GM18873 (cell line): Measurements from ENCODE around the gene PDCD11.
"Not testable (repeated sequence)": the region's sequence is repeated elsewhere in the genome, so short reads cannot be mapped to it uniquely, and the experiment has no call there.

Experiments
- ATAC-seq: cut with Tn5 transposase; IDR thresholded peaks from one replicate; pipeline ENCODE4 v1.9.1; 2021; ENCODE audit warnings: mild to moderate bottlenecking, moderate library complexity, moderate number of reproducible peaks; ENCODE audit not compliant: unreplicated experiment, low FRiP score

The PDCD11 gene

DNA sequence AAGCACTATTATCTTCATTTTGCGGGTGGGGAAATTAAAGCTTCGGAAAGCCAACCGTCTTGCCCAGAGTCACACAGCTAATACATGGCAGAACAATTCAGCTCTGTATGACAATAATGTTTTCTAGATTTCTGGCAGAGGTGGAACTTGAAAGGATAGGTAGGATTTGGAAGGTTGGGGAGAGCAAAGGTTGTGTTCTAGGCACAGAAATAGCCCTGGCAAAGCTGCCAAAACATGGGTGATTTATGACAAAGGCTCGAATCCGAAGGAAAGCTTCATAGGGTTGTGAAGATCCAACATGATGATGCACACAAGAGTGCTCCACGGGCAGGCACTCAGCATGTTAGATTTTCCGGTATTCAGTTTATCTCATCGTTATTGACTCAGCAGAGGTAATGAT is 19.2 kb downstream of the PDCD11 start:
- no peak for ATAC-seq

DNA sequence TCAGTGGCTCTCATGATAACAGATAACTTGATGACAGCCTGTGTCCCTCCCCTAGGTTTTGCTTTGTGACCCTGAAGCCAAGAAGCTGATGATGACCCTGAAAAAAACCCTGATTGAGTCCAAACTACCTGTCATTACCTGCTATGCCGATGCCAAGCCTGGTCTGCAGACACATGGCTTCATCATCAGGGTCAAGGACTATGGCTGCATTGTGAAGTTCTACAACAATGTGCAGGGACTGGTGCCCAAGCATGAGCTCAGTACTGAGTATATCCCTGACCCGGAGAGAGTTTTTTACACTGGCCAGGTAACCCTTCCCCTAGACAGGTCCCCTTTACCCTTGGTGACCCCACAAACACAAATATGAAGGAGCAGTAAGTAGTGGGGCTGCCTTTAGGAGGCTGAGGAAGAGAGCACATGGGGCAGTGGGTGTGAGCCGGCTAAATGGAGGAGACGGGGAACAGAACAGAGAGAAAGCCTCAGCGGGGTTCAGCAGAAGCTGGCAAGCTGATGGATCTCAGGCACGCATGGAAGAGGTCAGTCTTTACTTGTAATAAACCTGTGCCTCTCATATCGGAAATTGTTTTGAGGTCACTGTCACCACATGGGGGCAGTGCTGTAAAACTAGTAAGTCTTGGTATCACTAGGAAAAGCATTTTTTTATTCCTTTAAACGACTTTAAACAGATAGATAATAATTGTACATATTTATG is 20.2 kb downstream of the PDCD11 start:
- ATAC-seq = no peak

DNA sequence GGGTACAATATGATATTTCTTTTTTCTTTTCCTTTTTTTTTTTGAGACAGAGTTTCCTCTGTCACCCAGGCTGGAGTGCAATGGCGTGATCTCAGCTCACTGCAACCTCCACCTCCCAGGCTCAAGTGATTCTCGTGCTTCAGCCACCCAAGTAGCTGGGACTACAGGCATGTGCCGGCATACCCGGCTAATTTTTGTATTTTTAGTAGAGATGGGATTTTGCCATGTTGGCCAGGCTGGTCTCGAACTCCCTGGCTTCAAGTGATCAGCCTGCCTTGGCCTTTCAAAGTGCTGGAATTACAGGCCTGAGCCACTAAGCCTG is 20.7 kb downstream of the PDCD11 start:
- ATAC-seq = not testable (repeated sequence)

DNA sequence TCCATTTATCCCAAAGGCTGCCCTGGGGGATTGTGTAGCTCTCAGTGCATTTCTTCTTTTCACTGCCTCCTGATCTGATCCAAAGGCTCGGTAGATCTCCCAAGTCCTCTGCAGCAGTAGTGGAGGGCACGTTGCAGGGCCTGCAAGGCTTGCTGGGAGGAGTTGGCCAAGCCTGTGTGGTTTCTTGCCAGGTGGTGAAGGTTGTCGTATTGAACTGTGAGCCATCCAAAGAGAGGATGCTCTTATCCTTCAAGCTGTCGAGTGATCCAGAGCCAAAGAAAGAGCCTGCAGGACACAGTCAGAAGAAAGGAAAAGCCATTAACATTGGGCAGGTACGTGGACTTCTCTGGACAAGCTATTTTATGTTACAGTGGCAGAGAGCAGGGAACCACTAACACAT is 21.2 kb downstream of the PDCD11 start:
- ATAC-seq = no peak

DNA sequence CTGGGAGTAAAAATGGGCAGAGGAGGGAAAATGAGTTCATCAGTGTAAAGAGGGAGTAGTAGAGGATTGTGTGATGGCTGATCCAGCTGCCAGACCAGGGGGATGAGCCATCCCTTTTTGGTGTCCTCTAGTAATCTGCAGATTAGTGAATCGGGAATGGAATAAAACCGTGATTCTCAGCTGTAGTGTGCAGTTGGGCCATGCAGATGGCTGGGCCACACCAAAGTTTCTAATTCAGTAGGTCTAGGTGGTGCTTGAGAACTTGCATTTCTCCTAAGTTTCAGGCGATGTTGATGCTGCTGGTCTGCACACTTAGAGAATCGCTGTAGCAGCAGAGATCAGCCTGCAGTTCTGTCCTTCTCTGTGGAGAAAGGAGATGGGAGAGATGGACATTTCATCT is 22.7 kb downstream of the PDCD11 start:
- no peak for ATAC-seq

DNA sequence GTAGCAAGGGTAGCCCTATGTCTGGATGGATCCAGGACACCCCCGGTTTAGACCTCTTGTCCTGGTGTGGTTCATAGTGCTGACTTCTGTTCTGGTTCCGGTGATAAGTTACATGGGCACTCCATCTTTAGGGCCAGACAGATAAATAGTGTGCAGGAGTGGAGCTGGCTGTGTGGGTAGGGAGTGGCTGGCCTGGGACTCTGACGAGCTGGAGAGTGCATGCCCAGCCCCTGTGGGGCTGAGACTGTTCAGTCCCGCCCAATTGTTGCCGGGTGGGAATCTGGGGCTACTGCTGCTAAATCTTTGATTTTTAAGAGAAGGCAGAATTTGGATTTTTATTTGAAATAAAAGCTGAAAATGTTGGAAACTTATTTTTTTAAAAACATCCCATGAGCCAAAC is 27.3 kb downstream of the PDCD11 start:
- ATAC-seq = no peak

DNA sequence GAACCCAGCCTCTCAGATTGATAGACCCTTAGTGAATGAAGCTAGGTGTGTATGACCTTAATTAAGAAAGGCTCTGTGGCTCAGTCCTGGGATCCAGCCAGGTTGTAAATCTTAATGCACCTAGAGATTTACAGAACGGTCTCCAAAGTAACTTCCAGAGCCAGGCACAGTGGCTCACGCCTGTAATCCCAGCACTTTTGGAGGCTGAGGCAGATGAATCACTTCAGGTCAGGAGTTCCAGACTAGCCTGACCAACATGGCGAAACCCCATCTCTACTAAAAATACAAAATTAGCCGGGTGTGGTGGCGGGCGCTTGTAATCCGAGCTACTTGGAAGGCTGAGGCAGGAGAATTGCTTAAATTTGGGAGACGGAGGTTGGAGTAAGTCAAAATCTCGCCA is 31.4 kb downstream of the PDCD11 start:
- no peak for ATAC-seq

DNA sequence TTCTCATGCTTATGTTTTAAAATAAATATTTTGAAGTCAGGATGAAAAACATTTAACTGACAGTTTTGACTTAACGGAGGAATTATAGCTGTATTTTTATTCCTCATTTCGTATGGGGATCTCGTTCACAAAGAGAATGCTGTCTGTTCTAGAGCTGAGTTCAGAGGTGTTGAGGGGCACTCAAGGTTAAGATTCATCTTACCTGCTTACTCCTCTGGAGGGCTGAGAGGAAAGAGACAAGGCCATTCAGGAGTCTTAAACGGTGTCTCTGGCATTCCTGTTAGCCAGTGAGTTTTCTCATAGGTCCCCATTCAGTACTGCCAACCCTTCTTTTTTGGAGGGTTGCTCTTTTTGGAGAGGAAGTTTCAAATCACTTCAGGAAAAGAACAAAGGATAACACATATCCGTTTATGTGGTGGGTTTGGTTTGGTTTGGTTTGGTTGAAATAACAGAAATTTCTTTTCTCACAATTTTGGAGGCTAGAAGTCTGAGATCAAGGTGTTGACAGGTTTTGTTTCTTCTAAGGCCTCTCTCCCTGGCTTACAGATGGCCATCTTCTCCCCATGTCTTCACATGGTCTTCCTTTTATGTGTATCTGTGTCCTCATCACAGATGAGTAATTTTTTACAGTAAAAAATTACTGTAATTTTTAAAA is 32.7 kb downstream of the PDCD11 start:
- ATAC-seq = no peak

DNA sequence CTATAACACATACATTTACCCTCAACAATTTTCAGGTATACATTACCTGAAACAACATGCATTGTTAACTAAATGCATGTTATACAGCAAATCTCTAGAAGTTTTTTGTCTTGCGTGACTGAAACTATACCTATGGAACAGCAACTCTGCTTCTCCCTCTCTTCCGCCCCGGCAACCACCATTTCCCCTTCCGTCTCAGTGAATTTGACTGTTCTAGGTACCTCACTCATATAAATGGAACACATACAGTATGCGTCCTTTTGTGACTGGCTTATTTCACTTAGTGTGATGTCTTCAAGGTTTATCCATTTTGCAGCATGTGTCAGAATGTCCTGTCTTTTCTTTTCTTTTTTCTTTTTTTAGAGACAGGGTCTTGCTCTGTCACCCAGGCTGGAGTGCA is 33.2 kb downstream of the PDCD11 start:
- no peak for ATAC-seq

DNA sequence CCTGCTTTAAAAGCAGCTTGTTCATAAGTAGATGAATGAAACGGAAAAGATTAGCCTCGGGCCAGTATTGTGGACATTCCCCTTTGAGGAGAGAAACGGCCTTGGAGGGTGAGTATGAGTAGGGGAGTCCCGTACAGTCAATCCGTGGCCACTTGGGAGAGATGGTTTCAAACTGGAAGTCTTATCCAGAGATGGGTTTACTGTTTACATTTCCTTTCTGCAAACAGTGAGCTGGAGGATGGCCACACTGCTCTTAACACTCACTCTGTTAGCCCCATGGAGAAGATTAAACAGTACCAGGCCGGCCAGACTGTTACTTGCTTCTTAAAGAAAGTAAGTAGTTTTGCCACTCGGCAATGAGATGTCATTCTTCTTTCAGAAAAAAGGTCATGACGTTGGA is 35.5 kb downstream of the PDCD11 start:
- no peak for ATAC-seq

DNA sequence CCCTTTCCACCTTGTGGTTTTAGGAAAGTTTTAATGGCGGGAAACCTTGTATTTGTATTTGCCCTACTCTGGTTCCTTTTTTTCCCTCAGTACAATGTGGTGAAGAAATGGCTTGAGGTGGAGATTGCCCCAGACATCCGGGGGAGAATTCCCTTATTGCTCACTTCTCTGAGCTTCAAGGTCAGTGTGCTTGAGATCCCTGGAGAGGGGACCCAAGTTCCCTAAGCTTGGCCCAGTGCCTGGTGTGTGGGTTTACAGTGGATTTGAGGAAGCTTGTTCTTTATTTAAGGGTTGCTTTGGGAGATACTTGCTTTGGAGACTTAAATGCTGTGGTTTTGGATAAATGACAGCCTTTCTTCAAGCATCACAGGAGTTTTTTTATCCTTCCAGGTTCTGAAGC is 37.4 kb downstream of the PDCD11 start:
- no peak for ATAC-seq

DNA sequence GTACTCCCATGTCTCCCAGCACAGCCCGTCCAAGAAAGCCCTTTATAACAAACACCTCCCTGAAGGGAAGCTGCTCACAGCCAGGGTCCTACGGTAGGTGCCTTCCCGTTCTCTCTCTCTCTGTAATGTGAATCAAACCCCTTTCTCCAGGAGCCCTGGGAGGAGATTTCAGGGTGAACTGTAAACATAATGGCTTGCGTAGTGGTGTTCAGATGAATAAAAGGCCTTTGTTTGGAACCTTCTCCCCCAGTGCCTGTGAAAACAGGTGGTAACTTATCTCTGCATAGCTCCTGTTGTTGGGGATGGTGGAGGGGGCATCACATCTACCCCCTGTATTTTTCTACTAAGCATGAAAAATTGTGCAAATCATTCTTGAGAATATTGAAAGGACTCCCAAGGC is 43.4 kb downstream of the PDCD11 start:
- no peak for ATAC-seq

DNA sequence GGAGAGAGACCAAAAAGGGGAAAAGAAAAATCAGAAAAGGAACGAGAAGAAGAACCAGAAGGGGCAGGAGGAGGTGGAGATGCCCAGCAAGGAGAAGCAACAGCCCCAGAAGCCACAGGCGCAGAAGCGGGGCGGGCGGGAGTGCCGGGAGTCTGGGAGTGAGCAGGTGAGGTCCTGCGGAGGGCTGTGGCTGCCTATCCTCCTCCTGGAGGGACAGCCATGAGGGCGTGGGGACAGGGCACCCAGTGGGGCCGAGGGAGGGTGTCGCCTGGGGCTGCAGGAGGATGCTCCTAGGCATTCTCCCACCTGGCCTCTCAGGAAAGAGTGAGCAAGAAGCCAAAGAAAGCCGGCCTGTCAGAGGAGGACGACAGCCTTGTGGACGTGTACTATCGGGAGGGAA is 44.0 kb downstream of the PDCD11 start:
- ATAC-seq = no peak

DNA sequence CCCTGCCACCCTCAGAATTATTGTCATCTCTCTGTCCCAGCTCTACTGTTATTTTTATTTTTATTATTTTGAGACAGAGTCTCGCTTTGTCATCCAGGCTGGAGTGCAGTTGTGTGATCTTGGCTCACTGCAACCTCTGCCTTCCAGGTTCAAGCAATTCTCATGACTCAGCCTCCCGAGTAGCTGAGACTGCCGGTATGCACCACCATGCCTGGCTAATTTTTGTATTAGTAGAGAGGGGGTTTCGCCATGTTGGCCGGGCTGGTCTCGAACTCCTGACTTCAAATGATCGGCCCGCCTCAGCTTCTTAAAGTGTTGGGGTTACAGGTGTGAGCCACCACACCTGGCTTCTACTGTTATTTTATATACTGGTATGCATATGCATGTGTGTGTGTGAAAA is 44.8 kb downstream of the PDCD11 start:
- ATAC-seq = no peak

DNA sequence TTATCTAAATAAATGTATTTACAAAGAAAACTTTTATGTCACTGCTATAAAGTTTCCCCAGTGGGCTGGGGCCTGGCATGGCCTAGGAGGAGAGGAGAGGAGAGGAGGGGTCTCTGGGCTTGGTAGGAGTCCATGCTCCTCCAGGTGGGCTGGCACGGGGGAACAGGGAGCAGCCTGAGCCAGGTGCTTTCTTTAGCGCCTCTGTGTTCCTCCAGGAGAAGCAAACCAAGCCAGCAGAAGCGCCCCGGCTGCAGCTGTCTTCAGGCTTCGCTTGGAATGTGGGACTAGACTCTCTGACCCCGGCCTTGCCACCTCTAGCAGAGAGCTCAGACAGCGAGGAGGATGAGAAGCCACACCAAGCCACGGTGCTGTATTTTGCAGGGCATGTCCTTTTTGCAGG is 45.2 kb downstream of the PDCD11 start:
- no peak for ATAC-seq

DNA sequence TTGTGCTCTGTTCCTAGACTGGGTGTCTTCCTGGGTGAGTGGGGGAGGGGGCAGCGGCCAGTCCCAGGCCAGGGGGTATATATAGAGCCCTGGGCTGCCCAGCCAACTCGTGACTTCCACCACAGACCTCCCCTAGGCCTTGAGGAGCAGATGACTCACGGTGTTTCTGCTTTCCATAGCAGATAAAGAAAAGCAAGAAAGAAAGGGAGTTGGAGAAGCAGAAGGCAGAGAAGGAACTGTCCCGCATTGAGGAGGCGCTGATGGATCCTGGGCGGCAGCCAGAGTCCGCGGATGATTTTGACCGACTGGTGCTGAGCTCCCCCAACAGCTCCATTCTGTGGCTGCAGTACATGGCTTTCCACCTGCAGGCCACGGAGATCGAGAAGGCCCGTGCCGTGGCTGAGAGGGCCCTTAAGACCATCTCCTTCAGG is 45.6 kb downstream of the PDCD11 start:
- ATAC-seq = no peak

DNA sequence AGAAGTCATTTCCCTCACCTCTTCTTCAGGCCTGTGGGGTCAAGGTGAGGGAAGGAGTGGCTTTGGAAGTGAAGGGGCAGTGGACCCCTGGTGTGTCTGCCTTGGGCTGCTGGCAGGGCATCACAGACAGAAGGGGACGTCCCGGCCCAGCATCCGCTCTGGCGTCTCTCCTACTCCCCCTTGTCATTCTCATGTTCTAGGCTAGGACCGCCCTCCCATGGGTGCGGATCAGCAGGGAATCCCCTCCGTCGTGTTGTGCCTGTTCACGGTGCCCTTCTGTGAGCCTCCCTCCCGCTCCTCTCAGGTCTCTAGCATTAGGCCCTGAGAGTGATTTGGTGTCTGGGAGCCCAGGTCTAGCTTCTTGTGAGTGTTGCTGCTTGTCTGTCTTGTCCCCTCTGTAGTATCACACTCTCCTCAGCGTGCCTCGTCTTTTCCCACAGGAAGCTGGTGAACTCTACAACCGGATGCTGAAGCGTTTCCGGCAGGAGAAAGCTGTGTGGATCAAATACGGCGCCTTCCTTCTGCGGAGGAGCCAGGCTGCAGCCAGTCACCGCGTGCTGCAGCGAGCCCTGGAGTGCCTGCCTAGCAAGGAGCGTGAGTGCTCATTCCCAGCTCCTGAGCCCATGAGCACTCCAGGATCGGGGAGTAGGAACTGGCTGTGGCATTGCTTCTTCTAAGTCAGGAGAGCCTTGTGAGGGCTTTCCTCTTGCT is 47.2 kb downstream of the PDCD11 start:
- ATAC-seq = no peak

DNA sequence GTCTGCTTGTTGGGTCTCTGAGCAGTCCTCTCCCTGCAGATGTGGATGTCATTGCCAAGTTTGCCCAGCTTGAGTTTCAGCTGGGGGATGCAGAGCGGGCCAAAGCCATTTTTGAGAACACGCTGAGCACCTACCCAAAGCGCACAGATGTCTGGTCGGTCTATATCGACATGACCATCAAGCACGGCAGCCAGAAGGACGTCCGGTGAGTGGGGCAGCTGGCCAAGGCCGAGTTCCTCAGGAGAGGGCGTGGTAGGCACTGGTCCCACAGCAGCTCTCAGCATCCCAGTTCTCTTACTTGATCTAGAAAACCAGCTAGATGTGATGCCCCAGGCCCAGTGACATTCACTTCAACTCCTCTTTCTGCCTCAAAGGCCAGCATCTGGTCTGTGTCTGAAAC is 48.1 kb downstream of the PDCD11 start:
- ATAC-seq = no peak

DNA sequence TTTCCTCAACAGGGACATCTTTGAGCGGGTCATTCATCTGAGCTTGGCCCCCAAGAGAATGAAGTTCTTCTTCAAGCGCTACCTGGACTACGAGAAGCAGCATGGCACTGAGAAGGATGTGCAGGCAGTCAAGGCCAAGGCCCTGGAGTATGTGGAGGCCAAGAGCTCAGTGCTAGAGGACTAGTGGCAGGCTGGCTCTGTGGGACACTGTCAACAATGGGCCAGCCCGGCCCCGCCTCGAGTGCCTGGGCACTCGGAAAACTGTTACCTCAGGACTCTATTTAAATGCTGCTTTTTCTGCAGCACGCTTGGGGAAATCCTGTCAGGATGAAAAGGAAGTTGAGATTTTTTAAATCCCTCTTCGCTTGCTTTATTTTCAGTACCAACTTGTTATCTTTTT is 48.9 kb downstream of the PDCD11 start:
- no peak for ATAC-seq

DNA sequence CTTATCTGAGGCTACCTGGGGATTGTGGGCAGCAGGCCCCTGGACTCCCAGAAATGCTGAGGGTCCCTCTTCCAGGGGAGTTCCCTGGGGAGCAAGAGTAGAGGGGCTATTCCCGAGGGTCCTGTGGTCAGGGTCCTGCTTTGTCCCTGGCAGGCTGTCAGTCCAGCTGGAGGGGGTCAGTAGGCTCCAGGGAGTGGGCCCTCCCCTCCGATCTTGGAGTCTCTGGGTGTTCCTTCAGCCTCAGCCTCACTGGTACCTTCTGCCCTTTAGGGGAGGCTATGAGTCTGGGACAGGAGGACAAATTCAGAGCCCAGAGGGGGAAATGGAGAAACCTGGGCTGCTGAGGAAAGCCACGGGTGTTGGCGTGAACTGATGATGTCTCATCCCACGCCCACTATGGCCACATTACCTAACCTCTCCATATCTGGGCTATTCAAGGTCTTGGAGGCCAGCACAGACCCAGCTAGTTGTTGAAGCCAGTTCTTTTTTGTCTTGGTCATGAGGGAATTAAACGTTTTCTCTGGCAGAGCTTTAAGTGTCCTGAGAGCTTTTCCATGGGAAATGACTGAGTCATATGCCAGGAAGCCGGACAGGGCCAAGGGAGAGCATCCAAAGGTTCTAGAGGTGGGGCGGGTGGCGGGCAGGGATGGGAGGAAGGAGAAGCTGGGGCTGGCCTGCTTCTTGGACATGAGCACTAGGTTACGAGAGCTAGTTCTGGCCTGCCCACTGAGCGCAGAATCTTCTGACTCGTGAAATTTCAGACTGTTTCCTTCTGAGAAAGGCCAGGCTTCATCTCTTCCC is 49.5 kb downstream of the PDCD11 start:
- ATAC-seq = no peak

DNA sequence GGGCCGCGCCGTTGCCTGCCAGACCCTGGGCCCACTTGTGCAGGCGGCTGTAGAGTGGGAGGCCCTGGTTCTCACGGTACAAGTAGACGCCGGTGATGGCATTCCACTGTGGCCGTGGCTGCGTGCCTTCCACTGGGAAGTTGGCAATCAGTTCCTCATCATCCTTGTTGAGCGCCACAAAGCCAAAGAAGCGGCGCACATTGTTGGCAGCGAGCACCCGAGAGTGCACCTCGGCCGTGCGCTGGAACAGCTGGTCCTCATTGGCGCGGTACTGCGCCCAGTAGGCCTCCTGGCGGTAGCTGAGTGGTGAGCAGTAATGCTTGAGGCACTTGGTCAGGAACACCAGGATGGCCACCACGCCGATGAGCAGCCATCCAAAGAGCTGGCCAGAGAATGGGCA is 50.8 kb downstream of the PDCD11 start:
- no peak for ATAC-seq
